DOHH2 (cell line): Measurements from ENCODE around the gene VSIG4.
"Not testable (repeated sequence)": the region's sequence is repeated elsewhere in the genome, so short reads cannot be mapped to it uniquely, and the experiment has no call there.

Experiments
- H3F3A ChIP-seq: fragments of 200-600 bp; sonication (generic), shearing (Covaris generic); 2 replicates; pipeline ENCODE4 v1.6.0; 2016; ENCODE audit warnings: antibody characterized with exemption, mild to moderate bottlenecking; ENCODE audit not compliant: control insufficient read depth, insufficient read depth
- H3K27ac ChIP-seq: fragments of 200-600 bp; sonication (generic); 2 replicates; pipeline ENCODE4 v1.5.1; 2014; ENCODE audit warnings: low read depth, mild to moderate bottlenecking, low read length, moderate library complexity
- H3K27me3 ChIP-seq: fragments of 200-600 bp; sonication (generic); 2 replicates; pipeline ENCODE4 v1.6.1; 2014; ENCODE audit warnings: mild to moderate bottlenecking, low read length, mixed read lengths; ENCODE audit not compliant: control insufficient read depth
- H3K36me3 ChIP-seq: fragments of 200-600 bp; sonication (generic); 2 replicates; pipeline ENCODE4 v1.6.1; 2014; ENCODE audit warnings: mild to moderate bottlenecking, low read length, moderate library complexity, mixed read lengths; ENCODE audit not compliant: control insufficient read depth
- H3K4me1 ChIP-seq: fragments of 200-600 bp; sonication (generic); 2 replicates; pipeline ENCODE4 v1.6.1; 2014; ENCODE audit warnings: mild to moderate bottlenecking, low read length, mixed read lengths; ENCODE audit not compliant: control insufficient read depth
- H3K4me2 ChIP-seq: fragments of 200-600 bp; sonication (generic); 2 replicates; pipeline ENCODE4 v1.6.0; 2014; ENCODE audit warnings: mild to moderate bottlenecking, low read length, moderate library complexity
- H3K4me3 ChIP-seq: fragments of 200-600 bp; sonication (generic); 2 replicates; pipeline ENCODE4 v1.5.1; 2014; ENCODE audit warnings: mild to moderate bottlenecking, low read length, mixed read lengths
- H3K79me2 ChIP-seq: fragments of 200-600 bp; sonication (generic); 2 replicates; pipeline ENCODE4 v1.6.1; 2014; ENCODE audit warnings: mild to moderate bottlenecking, low read length, mixed read lengths; ENCODE audit not compliant: control insufficient read depth
- H3K9me2 ChIP-seq: fragments of 200-600 bp; sonication (generic); replicated peaks from 2 replicates; pipeline ENCODE4 v1.6.1; 2014; ENCODE audit warnings: mild to moderate bottlenecking, low read length, mixed read lengths; ENCODE audit not compliant: control insufficient read depth
- H3K9me3 ChIP-seq: fragments of 200-600 bp; sonication (generic); 2 replicates; pipeline ENCODE4 v1.6.1; 2014; ENCODE audit warnings: antibody characterized with exemption, low read length, mixed read lengths; ENCODE audit not compliant: control insufficient read depth, insufficient read depth
- H4K20me1 ChIP-seq: fragments of 200-600 bp; sonication (generic); 2 replicates; pipeline ENCODE4 v1.6.0; 2014; ENCODE audit warnings: low read depth, mild to moderate bottlenecking, antibody characterized with exemption, low read length, moderate library complexity; ENCODE audit not compliant: control insufficient read depth, insufficient read depth
- CTCF ChIP-seq: fragments of 200-600 bp; sonication (generic); IDR thresholded peaks from one replicate; pipeline ENCODE4 v1.5.1; 2014; ENCODE audit warnings: antibody characterized with exemption, mild to moderate bottlenecking, low read depth, low read length; ENCODE audit not compliant: poor library complexity, severe bottlenecking
- EZH2phosphoT487 ChIP-seq: fragments of 200-600 bp; sonication (generic); IDR thresholded peaks from 2 replicates; pipeline ENCODE4 v1.6.1; 2017; ENCODE audit warnings: borderline replicate concordance, mild to moderate bottlenecking, antibody characterized with exemption, low read length, moderate library complexity, mixed read lengths

Gene VSIG4

GRCh38 chrX:66071126-66071525 lies 31.2 kb upstream of the VSIG4 start:
- Histone ChIP-seq H3K9me3 (no peaks in the 10 kb centered on the region), H3K27me3 (no peaks in the 10 kb centered on the region), H3F3A (no peaks in the 10 kb centered on the region), H3K4me1 (peaks cover 9% of the 10 kb centered on the region), H3K79me2 (no peaks in the 10 kb centered on the region), H3K4me3 (no peak overlapping the region), H4K20me1 (no peaks in the 10 kb centered on the region), H3K4me2 (no peak overlapping the region), H3K27ac (no peak overlapping the region), H3K36me3 (no peaks in the 10 kb centered on the region), H3K9me2 (no peaks in the 10 kb centered on the region)
- TF ChIP-seq CTCF = no peak

- Histone ChIP-seq H4K20me1 (no peaks in the 10 kb centered on the region), H3K79me2 (no peaks in the 10 kb centered on the region), H3F3A (no peaks in the 10 kb centered on the region), H3K4me2 (no peak overlapping the region), H3K27me3 (no peaks in the 10 kb centered on the region), H3K36me3 (no peaks in the 10 kb centered on the region), H3K9me3 (no peaks in the 10 kb centered on the region), H3K4me3 (no peak overlapping the region), H3K4me1 (no peaks in the 10 kb centered on the region), H3K9me2 (no peaks in the 10 kb centered on the region), H3K27ac (no peak overlapping the region)
- TF ChIP-seq EZH2phosphoT487 (no peak), CTCF (no peak)
These were observed 24.4 kb upstream of the VSIG4 start for GRCh38 chrX:66064261-66064660.

- H3K9me3 ChIP-seq, H3K9me2 ChIP-seq, H3K4me3 ChIP-seq, H4K20me1 ChIP-seq, H3K4me2 ChIP-seq, H3F3A ChIP-seq, H3K4me1 ChIP-seq, H3K79me2 ChIP-seq, H3K27ac ChIP-seq, H3K36me3 ChIP-seq, H3K27me3 ChIP-seq: not testable (repeated sequence)
These were observed 17.1 kb upstream of the VSIG4 start for GRCh38 chrX:66057019-66057418.

- no peak overlapping the region for H3K4me2 ChIP-seq
- H3K9me3 ChIP-seq = no peaks in the 10 kb centered on the region
- no peaks in the 10 kb centered on the region for H3K36me3 ChIP-seq
- no peaks in the 10 kb centered on the region for H3K9me2 ChIP-seq
- no peaks in the 10 kb centered on the region for H3K4me1 ChIP-seq
- no peaks in the 10 kb centered on the region for H4K20me1 ChIP-seq
- no peaks in the 10 kb centered on the region for H3K27me3 ChIP-seq
- no peaks in the 10 kb centered on the region for H3F3A ChIP-seq
- no peak overlapping the region for H3K27ac ChIP-seq
- no peak overlapping the region for H3K4me3 ChIP-seq
- TF ChIP-seq CTCF (no peak), EZH2phosphoT487 (no peak)
- no peaks in the 10 kb centered on the region for H3K79me2 ChIP-seq
These were observed 15.1 kb upstream of the VSIG4 start for GRCh38 chrX:66054978-66055377.
